ENCODE results near the gene INAFM1. TPM values are rescaled to one million over a fixed set of nuclear protein-coding genes. Genes with fewer than 3 reads are reported as not detected.
A peak's percentile ranks its signal among the peaks of the same experiment; 100 is the strongest.
"Not testable (repeated sequence)": the region's sequence is repeated elsewhere in the genome, so short reads cannot be mapped to it uniquely, and the experiment has no call there.

The INAFM1 gene
- total RNA-seq, 6 experiments from 2014 or later, result 12.0 to 16.2 (median 14.0) TPM

DNA sequence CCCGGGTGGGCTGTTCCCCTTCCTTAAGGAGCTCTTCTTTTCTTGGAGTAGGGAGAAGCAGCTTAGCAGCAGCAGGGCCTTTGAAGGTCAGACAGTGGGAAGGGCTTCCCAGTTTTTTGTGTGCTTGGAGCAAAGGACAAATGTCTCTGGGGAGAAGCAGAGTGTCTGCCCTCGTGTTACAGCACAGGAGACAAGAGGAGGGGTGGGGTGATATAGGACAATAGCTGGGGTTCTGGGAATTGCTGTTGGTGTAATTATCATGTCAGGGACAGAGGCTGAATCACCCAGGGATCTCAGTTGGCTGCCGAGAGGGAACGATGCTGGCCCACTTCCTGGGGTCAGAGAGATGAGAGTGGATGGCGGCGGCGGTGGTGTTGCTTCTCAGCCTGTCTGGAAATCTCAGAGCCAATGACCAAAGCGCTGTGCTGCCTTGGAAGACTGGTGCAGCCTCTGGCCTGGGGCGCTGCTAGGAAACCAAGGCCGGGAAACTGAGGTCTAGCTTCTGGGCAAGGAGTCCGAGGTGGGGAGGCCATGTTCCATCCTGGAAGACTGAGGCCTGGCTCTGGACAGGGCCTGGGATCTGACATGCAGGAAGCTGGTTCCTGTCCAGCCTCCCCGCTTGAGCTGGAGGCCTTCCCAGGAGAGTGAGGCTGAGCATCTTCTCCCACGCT lies 1.2 kb downstream of the INAFM1 start:
- Mint-ChIP-seq H3K4me3 (peak overlapping the region; percentile 83), H3K9me3 (no peaks in the 10 kb centered on the region), H3K36me3 (ENCODE audit: low read depth) (peaks cover 20% of the 10 kb centered on the region), H3K4me1 (ENCODE audit: low read depth) (peaks cover 42% of the 10 kb centered on the region), H3K27ac (peak overlapping the region; percentile 74), H3K27me3 (ENCODE audit: insufficient read depth) (peaks cover 5% of the 10 kb centered on the region)
- DNase-seq, result peak; percentile 33
- TF ChIP-seq, protein P1, sequence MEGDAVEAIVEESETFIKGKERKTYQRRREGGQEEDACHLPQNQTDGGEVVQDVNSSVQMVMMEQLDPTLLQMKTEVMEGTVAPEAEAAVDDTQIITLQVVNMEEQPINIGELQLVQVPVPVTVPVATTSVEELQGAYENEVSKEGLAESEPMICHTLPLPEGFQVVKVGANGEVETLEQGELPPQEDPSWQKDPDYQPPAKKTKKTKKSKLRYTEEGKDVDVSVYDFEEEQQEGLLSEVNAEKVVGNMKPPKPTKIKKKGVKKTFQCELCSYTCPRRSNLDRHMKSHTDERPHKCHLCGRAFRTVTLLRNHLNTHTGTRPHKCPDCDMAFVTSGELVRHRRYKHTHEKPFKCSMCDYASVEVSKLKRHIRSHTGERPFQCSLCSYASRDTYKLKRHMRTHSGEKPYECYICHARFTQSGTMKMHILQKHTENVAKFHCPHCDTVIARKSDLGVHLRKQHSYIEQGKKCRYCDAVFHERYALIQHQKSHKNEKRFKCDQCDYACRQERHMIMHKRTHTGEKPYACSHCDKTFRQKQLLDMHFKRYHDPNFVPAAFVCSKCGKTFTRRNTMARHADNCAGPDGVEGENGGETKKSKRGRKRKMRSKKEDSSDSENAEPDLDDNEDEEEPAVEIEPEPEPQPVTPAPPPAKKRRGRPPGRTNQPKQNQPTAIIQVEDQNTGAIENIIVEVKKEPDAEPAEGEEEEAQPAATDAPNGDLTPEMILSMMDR (IDR thresholded peaks at IDR 0.05), result no peak

DNA sequence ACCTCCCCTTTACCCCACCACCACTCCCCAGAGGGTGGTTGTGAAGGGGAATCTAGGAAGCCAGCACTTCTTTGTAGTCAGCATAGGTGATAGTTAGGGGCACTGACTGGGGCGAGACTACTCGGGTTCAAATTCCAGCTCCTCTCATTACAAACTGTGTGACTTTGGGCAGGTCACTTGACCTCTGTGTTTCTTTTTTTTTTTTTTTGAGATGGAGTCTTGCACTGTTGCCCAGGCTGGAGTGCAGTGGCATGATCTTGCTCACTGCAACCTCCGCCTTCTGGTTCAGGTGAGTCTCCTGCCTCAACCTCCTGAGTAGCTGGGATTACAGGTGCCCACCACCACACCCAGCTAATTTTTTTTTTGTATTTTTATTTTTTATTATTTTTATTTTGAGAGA lies 1.8 kb downstream of the INAFM1 start:
- H3K27ac Mint-ChIP-seq; H3K9me3 Mint-ChIP-seq; H3K4me3 Mint-ChIP-seq; DNase-seq; H3K27me3 Mint-ChIP-seq (ENCODE audit: insufficient read depth): not testable (repeated sequence)
- peaks cover 42% of the 10 kb centered on the region for H3K4me1 Mint-ChIP-seq (ENCODE audit: low read depth)
- H3K36me3 Mint-ChIP-seq (ENCODE audit: low read depth), result peaks cover 20% of the 10 kb centered on the region

DNA sequence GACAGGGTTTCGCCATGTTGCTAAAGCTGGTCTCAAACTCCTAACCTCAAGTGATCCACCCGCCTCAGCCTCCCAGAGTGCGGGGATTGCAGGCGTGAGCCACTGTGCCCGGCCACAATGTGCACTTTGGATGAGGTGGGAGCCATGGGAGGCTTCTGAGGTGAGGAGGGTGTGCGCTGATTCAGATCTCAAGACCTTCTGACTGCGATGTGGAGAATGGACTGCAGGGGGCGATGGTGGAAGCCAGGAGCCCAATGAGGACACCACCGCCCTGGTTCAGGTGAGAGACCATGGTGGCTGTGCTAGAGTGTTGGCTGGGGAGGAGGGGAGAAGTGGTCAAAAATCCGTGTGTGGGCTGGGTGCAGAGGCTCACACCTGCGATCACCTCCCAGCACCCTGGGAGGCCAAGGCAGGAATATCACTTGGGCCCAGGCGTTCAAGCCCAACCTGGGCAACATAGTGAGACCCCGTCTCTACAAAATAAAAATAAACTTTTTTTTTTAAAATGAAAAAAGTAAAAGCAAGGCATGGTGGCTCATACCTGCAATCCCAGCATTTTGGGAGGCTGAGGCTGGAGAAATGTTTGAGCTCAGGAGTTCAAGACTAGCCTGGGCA lies 5.6 kb downstream of the INAFM1 start:
- Mint-ChIP-seq H3K9me3 (no peaks in the 10 kb centered on the region), H3K36me3 (ENCODE audit: low read depth) (peaks cover 20% of the 10 kb centered on the region), H3K4me3 (no peak overlapping the region), H3K27me3 (ENCODE audit: insufficient read depth) (no peaks in the 10 kb centered on the region; the same call in 1 of the 2 replicates), H3K27ac (no peak overlapping the region), H3K4me1 (ENCODE audit: low read depth) (peaks cover 22% of the 10 kb centered on the region)
- DNase-seq, result no peak
- TF ChIP-seq, protein P1 (IDR thresholded peaks at IDR 0.05), result peak; percentile 70

DNA sequence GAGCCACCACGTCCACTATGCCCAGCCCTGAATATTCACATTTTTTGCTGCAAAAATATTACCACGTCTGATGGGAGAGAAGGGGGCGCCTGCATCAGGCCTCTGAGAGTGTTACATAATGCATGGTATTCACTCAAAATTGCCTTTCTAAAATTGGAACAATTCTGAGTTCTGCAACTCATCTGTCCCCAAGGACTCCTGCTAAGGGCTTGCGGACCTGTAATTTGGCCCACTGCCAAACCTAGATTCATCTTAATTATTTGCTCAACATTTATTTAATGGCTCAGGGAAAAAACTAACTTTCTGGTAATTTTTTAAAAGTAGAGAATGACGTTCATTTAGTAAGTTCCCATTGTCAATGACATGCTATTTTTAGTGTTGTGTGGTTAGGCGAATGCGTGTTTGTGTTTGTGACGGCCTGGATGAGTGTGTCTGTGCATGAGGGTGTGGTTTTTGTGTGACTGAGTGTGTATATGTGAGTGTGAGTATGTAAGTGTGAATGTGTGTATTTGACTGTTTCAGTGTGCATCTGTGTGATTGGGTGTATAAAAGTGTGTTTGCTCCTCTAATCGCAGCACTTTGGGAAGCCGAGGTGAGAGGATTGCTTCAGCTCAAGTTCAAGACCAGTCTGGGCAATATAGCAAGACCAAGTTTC lies 8.8 kb downstream of the INAFM1 start:
- Mint-ChIP-seq H3K4me1 (ENCODE audit: low read depth) (peaks cover 5% of the 10 kb centered on the region), H3K27ac (no peak overlapping the region), H3K27me3 (ENCODE audit: insufficient read depth) (no peaks in the 10 kb centered on the region; the same call in 1 of the 2 replicates), H3K36me3 (ENCODE audit: low read depth) (peaks cover 4% of the 10 kb centered on the region; the same call in 1 of the 2 replicates), H3K4me3 (no peak overlapping the region), H3K9me3 (no peaks in the 10 kb centered on the region)
- TF ChIP-seq, protein P1 (IDR thresholded peaks at IDR 0.05), result no peak
- no peak for DNase-seq

DNA sequence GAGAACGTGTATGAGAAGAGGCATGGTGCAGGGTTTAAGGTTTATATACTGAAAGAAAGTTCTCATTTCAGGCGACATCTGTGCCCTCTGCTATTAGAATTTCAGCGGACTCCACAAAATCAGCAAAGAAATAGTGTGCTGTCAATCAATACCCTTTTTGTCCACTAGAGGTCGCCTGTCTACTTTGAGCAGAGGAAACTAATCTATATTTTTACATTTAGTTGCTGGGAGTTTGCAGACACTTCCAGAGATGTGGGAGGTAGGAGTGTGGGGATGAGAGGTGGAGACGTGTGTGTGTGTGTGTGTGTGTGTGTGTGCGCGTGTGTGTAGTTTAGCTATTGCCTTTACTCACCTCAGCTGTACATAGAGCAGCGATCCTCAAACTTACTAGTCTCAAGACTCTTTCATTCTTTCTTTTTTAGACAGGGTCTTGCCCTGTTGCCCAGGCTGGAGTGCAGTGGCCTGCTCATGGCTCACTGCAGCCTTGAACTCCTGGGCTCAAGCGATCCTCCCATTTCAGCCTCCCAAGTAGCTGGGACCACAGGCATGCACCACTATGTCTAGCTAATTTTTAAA lies 9.7 kb downstream of the INAFM1 start:
- Mint-ChIP-seq H3K4me3 (no peak overlapping the region), H3K4me1 (ENCODE audit: low read depth) (peaks cover 13% of the 10 kb centered on the region), H3K9me3 (no peaks in the 10 kb centered on the region), H3K27me3 (ENCODE audit: insufficient read depth) (no peaks in the 10 kb centered on the region; the same call in none of the 2 replicates), H3K36me3 (ENCODE audit: low read depth) (peaks cover 4% of the 10 kb centered on the region; the same call in 1 of the 2 replicates), H3K27ac (no peak overlapping the region)
- DNase-seq, result peak; percentile 60
- TF ChIP-seq, protein P1 (IDR thresholded peaks at IDR 0.05), result peak; percentile 95

Measured in HFFc6 (cell line).